HepG2 (cell line): ENCODE results near the gene LYZ.

ENCODE experiments used
- CAMTA2 ChIP-seq: sonication (generic); formaldehyde crosslinking; IDR thresholded peaks from 2 replicates; pipeline ENCODE4 v1.4.0; 2020; ENCODE audit warnings: mild to moderate bottlenecking, missing genetic modification reagents, borderline replicate concordance
- CTCF ChIP-seq: sonication (generic); formaldehyde crosslinking; IDR thresholded peaks from 2 replicates; pipeline ENCODE4 v1.5.0; 2020; ENCODE audit warnings: mild to moderate bottlenecking, missing genetic modification reagents, moderate library complexity
- MZF1 ChIP-seq: sonication (generic); formaldehyde crosslinking; IDR thresholded peaks from 2 replicates; pipeline ENCODE4 v1.8.1; 2023; ENCODE audit warnings: mild to moderate bottlenecking, missing genetic modification reagents, borderline replicate concordance
- NR2F1 ChIP-seq, 2 experiments: fragments of 450-650 bp in 1 of 2; formaldehyde crosslinking in 1 of 2; IDR thresholded peaks; 2 replicates each; pipeline versions ENCODE4 v1.5.0 to v1.6.1; 2016 to 2020; ENCODE audit warnings: mild to moderate bottlenecking in 1 of 2, missing compliant biosample characterization in 1 of 2, missing genetic modification reagents in 1 of 2, moderate library complexity in 1 of 2
- RNF2 ChIP-seq: fragments of 450-650 bp; conservative IDR thresholded peaks from 2 replicates; pipeline ENCODE4 v1.6.1; 2016; ENCODE audit warnings: low read depth
- SAFB2 ChIP-seq: sonication (generic); formaldehyde crosslinking; IDR thresholded peaks from 2 replicates; pipeline ENCODE4 v1.5.1; 2020; ENCODE audit warnings: missing genetic modification reagents, low read depth, mild to moderate bottlenecking, borderline replicate concordance
- SMAD3 ChIP-seq: sonication (generic); formaldehyde crosslinking; IDR thresholded peaks from 2 replicates; pipeline ENCODE4 v1.4.0; 2020; ENCODE audit warnings: missing genetic modification reagents
- USF2 ChIP-seq, 2 experiments: sonication (generic) in 1 of 2; formaldehyde crosslinking in 1 of 2; IDR thresholded peaks; 2 replicates each; pipeline versions ENCODE4 v1.5.1 to v1.6.1; 2011 to 2020; ENCODE audit warnings: borderline replicate concordance in 1 of 2, low read depth in 1 of 2, low read length in 1 of 2, mild to moderate bottlenecking in 1 of 2, missing genetic modification reagents in 1 of 2, moderate library complexity in 1 of 2
- YY1 ChIP-seq: IDR thresholded peaks from 2 replicates; pipeline ENCODE4 v1.6.1; 2011; ENCODE audit warnings: low read length, low read depth, moderate library complexity, mild to moderate bottlenecking; ENCODE audit not compliant: insufficient read depth, insufficient replicate concordance
- ZKSCAN8 ChIP-seq: IDR thresholded peaks from 2 replicates; pipeline ENCODE4 v1.6.1; 2016; ENCODE audit warnings: borderline replicate concordance, missing genetic modification reagents, missing compliant biosample characterization
- ZNF580 ChIP-seq: IDR thresholded peaks from 2 replicates; pipeline ENCODE4 v1.6.1; 2016; ENCODE audit warnings: low read depth, borderline replicate concordance

- TF ChIP-seq CTCF, result no peak
- no peak for TF ChIP-seq RNF2
- TF ChIP-seq USF2 (IDR thresholded peaks at IDR 0.05; ENCODE audit: low read depth, low read length), result no peak
- TF ChIP-seq USF2 (CRISPR knock-in tag; IDR thresholded peaks at IDR 0.05; ENCODE audit: borderline replicate concordance), result no peak
- no peak for TF ChIP-seq MZF1
- TF ChIP-seq NR2F1 (CRISPR knock-in tag; IDR thresholded peaks at IDR 0.05), result no peak
- TF ChIP-seq ZKSCAN8, result no peak
- no peak for TF ChIP-seq YY1
- no peak for TF ChIP-seq CAMTA2 (CRISPR knock-in tag)
- no peak for TF ChIP-seq SMAD3 (CRISPR knock-in tag)
- TF ChIP-seq ZNF580 (CRISPR knock-in tag), result no peak
- TF ChIP-seq SAFB2 (CRISPR knock-in tag), result no peak
Measured at GRCh38 chr12:69343357-69343756, 4.8 kb upstream of the LYZ start.
